Measurements from ENCODE around the gene LGALS7.

The LGALS7 gene

DNA sequence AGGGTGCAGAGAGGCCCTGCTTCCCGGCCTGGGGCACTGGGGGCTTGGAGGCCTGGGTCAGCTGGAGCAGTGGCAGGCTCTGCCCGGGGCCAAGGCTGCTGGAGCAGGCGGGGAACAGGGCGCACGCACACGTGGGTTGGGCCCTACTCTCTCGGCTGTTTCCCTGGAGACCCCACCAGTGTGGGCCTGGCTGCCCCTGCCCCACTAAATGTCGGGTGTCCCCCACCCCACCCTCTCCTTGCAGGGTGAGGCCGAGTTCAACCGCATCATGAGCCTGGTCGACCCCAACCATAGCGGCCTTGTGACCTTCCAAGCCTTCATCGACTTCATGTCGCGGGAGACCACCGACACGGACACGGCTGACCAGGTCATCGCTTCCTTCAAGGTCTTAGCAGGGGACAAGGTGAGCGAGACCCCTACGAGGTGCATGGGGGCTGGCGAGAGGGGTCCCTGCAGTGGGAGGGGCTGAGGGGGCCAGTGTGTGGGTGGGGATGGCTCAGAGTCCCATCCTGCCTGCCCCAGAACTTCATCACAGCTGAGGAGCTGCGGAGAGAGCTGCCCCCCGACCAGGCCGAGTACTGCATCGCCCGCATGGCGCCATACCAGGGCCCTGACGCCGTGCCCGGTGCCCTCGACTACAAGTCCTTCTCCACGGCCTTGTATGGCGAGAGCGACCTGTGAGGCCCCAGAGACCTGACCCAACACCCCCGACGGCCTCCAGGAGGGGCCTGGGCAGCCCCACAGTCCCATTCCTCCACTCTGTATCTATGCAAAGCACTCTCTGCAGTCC lies 44.4 kb downstream of the LGALS7 start:
- DNase-seq (ENCODE audit: low read depth) = no peak
- TF ChIP-seq, protein P1, sequence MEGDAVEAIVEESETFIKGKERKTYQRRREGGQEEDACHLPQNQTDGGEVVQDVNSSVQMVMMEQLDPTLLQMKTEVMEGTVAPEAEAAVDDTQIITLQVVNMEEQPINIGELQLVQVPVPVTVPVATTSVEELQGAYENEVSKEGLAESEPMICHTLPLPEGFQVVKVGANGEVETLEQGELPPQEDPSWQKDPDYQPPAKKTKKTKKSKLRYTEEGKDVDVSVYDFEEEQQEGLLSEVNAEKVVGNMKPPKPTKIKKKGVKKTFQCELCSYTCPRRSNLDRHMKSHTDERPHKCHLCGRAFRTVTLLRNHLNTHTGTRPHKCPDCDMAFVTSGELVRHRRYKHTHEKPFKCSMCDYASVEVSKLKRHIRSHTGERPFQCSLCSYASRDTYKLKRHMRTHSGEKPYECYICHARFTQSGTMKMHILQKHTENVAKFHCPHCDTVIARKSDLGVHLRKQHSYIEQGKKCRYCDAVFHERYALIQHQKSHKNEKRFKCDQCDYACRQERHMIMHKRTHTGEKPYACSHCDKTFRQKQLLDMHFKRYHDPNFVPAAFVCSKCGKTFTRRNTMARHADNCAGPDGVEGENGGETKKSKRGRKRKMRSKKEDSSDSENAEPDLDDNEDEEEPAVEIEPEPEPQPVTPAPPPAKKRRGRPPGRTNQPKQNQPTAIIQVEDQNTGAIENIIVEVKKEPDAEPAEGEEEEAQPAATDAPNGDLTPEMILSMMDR (IDR thresholded peaks at IDR 0.05; ENCODE audit: low read length, missing control alignments) = no peak
- no peak overlapping the region for H3K4me3 ChIP-seq (replicated peaks; ENCODE audit: low read depth, low read length)

DNA sequence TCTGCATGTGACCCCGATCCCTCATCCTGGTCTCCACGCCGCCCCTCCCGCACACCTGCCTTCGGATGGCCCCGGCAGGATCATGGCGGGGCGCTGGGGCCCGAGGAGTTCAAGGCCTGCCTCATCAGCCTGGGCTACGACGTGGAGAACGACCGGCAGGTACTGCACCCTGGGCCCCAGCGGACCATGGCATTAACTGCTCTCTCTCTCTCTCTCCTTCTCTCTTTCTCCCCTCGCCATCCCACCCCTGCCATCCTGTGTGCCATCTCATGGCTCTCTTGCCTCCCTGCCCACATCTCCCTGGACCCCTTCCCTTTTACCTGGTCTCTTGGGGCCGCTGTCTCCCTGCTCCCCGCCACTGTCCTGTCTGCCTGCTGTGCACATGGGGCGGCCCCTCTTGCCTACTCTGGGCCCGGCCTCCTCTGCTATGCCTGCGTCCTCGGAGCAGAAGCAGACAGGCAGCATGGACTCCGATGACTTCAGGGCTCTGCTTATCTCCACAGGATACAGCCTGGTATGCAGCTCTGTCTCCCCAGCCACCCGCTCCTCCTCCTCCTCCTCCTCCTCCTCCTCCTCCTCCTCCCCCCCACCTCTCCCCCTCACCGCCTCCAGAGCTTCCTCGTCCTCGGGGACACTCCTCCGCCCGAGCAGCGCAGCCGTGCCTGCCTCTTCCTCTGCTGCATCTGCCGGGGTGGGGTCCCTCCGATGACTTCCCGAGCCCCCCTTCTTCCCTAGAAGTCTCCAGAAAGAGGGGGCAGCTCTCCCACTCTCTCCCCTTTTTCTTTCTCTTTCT lies 45.3 kb downstream of the LGALS7 start:
- DNase-seq (ENCODE audit: low read depth) = peak; percentile 89
- TF ChIP-seq, protein P1 (IDR thresholded peaks at IDR 0.05; ENCODE audit: low read length, missing control alignments) = no peak
- no peak overlapping the region for H3K4me3 ChIP-seq (replicated peaks; ENCODE audit: low read depth, low read length)

DNA sequence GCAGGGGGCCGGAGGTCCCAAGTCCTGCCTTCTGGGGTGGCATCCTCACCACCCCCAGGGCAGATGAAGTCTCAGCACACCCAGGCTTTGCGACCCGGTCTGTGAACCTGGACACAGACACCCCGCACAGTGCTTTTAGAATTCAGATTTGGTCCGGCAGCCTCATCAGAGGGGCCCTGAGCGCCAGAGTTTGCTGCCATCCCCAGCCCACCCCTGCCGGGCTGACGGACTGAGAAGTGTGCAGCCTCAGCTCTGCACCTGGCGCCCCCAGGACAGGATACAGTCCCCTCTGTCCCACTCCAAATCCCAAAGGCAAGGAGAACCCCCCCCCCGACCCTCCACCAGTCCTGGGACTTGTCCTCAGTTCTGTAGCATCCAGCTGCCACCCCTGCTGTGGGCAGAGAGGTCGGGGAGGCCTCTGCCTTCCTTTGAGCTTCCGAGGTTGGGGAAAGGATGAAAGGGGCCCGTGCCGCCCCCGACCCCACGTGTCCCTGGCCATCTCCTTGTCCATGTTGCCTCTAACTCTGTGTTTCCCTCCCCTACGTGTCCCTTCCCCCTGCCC lies 45.9 kb downstream of the LGALS7 start:
- H3K4me3 ChIP-seq (replicated peaks; ENCODE audit: low read depth, low read length) = no peak overlapping the region

DNA sequence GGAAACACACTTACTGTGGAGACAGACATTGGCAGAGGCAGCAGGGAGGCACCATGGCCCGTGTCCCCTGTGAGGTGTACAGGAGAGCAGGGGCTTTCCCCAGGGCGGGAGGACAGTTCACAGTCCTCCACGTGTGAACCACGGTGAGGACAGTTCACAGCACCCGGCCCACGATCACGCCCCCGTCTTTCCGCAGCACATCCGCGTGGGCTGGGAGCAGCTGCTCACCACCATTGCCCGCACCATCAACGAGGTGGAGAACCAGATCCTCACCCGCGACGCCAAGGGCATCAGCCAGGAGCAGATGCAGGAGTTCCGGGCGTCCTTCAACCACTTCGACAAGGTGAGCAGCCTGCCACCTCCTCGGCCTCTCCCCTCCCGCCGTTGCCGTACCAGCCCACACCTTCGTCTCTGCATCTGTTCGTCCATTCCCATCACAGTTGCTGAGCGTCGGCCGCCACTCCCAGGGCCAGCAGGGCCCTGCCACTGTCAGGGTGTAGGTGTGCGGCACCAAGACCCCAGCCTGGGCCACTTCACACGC lies 46.5 kb downstream of the LGALS7 start:
- no peak overlapping the region for H3K4me3 ChIP-seq (replicated peaks; ENCODE audit: low read depth, low read length)
- TF ChIP-seq, protein P1 (IDR thresholded peaks at IDR 0.05; ENCODE audit: low read length, missing control alignments) = no peak
- no peak for DNase-seq (ENCODE audit: low read depth)

More for the DNA sequence above, 45.9 kb downstream of the LGALS7 start:
- TF ChIP-seq, protein P1 (IDR thresholded peaks at IDR 0.05; ENCODE audit: low read length, missing control alignments) = no peak
- no peak for DNase-seq (ENCODE audit: low read depth)

DNA sequence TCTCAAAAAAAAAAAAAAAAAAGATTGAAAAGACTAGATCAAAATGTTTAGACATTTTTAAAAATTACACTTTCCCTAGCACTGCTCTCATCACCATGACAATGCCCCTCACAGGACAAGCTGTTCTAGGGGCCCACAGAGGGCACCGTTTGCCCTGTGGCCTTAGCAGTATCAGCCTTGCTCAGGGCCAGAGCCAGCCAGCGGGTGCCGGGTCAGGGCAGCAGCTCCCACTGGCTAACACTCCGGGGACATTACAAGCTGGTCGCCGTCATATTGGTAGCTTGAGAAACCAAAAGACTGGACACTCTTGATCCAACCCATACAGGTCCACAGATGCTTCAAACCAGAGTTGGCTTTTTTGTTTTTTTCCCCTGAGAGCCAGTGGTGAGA lies 47.0 kb downstream of the LGALS7 start:
- TF ChIP-seq, protein P1 (IDR thresholded peaks at IDR 0.05; ENCODE audit: low read length, missing control alignments) = no peak
- H3K4me3 ChIP-seq (replicated peaks; ENCODE audit: low read depth, low read length) = no peak overlapping the region
- no peak for DNase-seq (ENCODE audit: low read depth)

DNA sequence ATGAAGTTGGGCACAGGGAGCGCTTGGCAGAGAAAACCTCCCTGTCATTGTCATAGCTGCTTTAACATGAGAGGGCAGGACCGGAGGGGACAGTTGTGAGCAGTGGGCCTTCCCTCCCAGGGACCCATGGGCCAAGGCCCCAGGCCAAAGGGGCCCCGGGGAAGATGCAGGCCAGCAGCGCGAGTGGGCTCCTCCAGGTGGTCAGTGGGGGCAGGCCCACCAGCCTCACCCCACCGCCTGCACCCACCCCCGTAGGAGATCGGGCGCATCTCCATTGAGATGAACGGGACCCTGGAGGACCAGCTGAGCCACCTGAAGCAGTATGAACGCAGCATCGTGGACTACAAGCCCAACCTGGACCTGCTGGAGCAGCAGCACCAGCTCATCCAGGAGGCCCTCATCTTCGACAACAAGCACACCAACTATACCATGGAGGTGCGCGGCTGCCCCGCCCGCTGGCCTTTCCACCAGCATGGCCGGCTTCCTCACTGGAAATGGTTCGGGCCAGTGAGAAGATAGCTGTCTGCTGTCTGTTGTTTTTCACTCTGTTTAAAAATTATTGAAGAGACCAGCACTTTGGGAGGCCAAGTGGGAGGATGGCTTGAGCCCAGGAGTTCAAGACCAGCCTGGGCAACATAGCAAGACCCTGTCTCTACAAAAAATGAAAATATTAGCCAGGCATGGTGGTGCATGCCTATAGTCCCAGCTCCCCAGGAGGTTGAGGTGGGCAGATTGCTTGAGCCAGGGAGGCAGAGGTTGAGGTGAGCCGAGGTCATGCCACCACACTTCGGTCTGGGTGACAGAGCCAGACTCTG lies 47.6 kb downstream of the LGALS7 start:
- DNase-seq (ENCODE audit: low read depth) = no peak
- no peak overlapping the region for H3K4me3 ChIP-seq (replicated peaks; ENCODE audit: low read depth, low read length)
- TF ChIP-seq, protein P1 (IDR thresholded peaks at IDR 0.05; ENCODE audit: low read length, missing control alignments) = no peak
